Measurements from ENCODE around the gene DPM3. TPM values are rescaled to one million over a fixed set of nuclear protein-coding genes. Genes with fewer than 3 reads are reported as not detected.

The DPM3 gene
- total RNA-seq, 1 experiment from 2014 or later = 83.7 TPM

DNA sequence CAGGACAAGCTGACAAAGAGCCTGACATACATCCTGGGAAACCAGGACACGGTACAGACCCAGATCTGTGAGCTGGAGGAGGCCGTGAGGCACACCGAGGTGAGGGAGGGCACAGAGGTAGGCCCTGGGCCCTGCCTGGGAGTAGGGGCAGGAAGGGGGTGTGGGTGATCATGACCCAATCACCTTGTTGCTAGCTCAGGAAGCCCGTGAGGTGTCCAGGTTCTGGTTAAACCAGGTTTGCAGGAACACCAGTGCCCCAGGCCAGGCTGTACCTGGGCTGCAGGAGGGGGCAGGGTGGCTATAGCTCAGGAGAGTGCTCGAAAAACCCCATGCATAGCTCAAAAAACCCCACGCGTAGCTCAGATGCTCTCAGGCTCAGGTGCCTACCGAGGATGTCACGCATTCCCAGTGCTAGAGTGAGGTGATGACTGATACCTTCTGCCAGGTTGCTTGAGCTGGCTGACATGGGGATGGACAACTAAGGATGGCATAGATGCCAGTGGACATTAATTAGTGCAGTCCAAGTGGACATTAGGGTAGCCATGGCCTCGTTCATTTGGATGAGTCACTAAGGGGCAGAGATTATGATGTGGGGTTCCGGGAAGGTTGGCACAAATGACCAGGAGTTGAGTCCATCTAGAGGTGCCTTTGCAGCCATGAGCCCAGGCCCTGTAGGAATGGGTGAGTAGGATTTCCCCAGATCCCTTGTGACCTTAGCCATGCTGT is 37.0 kb upstream of the DPM3 start:
- Histone ChIP-seq H3K9me3 (ENCODE audit: insufficient read depth, low read depth) (no peaks in the 10 kb centered on the region), H3K4me2 (peak overlapping the region; percentile 71), H3K27me3 (ENCODE audit: insufficient read depth, low read depth) (no peaks in the 10 kb centered on the region), H3K27ac (peak overlapping the region; percentile 63), H4K20me1 (ENCODE audit: insufficient read depth) (no peaks in the 10 kb centered on the region), H3K4me3 (peak overlapping the region; percentile 28; the same call in 1 of the 2 replicates), H3K9me2 (ENCODE audit: insufficient read depth) (no peaks in the 10 kb centered on the region), H3K79me2 (ENCODE audit: low read depth) (peaks cover 7% of the 10 kb centered on the region), H3K4me1 (replicated peaks; ENCODE audit: insufficient read depth) (peaks cover 25% of the 10 kb centered on the region), H3K36me3 (ENCODE audit: low read depth) (no peaks in the 10 kb centered on the region), H3F3A (ENCODE audit: insufficient read depth, low read depth) (peaks cover 25% of the 10 kb centered on the region; the same call in 1 of the 2 replicates), H2AFZ (no peak overlapping the region)
- TF ChIP-seq, protein P1, sequence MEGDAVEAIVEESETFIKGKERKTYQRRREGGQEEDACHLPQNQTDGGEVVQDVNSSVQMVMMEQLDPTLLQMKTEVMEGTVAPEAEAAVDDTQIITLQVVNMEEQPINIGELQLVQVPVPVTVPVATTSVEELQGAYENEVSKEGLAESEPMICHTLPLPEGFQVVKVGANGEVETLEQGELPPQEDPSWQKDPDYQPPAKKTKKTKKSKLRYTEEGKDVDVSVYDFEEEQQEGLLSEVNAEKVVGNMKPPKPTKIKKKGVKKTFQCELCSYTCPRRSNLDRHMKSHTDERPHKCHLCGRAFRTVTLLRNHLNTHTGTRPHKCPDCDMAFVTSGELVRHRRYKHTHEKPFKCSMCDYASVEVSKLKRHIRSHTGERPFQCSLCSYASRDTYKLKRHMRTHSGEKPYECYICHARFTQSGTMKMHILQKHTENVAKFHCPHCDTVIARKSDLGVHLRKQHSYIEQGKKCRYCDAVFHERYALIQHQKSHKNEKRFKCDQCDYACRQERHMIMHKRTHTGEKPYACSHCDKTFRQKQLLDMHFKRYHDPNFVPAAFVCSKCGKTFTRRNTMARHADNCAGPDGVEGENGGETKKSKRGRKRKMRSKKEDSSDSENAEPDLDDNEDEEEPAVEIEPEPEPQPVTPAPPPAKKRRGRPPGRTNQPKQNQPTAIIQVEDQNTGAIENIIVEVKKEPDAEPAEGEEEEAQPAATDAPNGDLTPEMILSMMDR (conservative IDR thresholded peaks at IDR 0.05) = no peak
- no peak for TF ChIP-seq EZH2 (IDR thresholded peaks at IDR 0.05; ENCODE audit: low read depth)
- CTCF ChIA-PET = interaction anchor here (0.5 to 1.1 kb wide), 4 partner anchors 16 to 216 kb away, joined by 3 to 13 read pairs (median 8); no protein-coding TSS in a partner anchor
- peak; percentile 79 to 85 for DNase-seq
- BruUV-seq (replicated peaks) = no TSS peak
- POLR2A ChIA-PET (ENCODE audit: unreplicated experiment) = interaction anchor here (0.6 to 1.2 kb wide), 3 partner anchors 17 to 147 kb away, joined by 3 to 17 read pairs (median 4); no protein-coding TSS in a partner anchor
- intact Hi-C loops (cut with micrococcal nuclease; ENCODE audit: unreplicated experiment) = loop anchor here (2.0 kb wide), 1 partner anchor 15 kb away; no protein-coding TSS in a partner anchor

DNA sequence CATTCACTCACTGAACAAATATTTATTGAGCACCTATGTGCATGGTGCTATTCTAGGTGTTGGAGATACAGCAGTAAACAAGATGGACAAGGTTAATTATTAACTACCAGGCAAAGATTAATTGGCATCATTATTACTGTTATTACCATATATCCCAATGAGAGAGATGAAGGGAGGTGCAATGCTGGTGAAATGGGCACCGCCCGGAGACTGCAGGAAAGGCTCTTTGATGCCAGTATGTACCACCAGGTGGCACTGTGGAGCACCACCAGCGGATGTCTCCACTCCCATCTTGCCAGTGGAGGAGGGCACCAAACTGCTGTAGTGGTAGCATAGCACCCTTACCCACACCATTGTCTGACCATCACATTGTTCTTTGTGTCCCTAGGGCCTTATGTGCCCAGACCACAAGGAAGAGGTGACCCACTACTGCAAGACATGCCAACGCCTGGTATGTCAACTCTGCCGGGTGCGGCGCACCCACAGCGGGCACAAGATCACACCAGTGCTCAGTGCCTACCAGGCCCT is 36.3 kb upstream of the DPM3 start:
- intact Hi-C loops (cut with micrococcal nuclease; ENCODE audit: unreplicated experiment) = loop anchor here (1.0 to 2.0 kb wide), 4 partner anchors 16 to 68 kb away; partner anchors contain the start of gene THBS3
- Histone ChIP-seq H3K4me3 (peak overlapping the region; percentile 28; the same call in 1 of the 2 replicates), H3K9me2 (ENCODE audit: insufficient read depth) (no peaks in the 10 kb centered on the region), H3K4me1 (replicated peaks; ENCODE audit: insufficient read depth) (peaks cover 32% of the 10 kb centered on the region), H3K4me2 (peak overlapping the region; percentile 71), H3F3A (ENCODE audit: insufficient read depth, low read depth) (peaks cover 31% of the 10 kb centered on the region; the same call in 1 of the 2 replicates), H2AFZ (no peak overlapping the region), H3K36me3 (ENCODE audit: low read depth) (no peaks in the 10 kb centered on the region), H3K27me3 (ENCODE audit: insufficient read depth, low read depth) (no peaks in the 10 kb centered on the region), H3K27ac (peak overlapping the region; percentile 63), H3K9me3 (ENCODE audit: insufficient read depth, low read depth) (no peaks in the 10 kb centered on the region), H4K20me1 (ENCODE audit: insufficient read depth) (no peaks in the 10 kb centered on the region), H3K79me2 (ENCODE audit: low read depth) (peaks cover 14% of the 10 kb centered on the region)
- ChIA-PET POLR2A (ENCODE audit: unreplicated experiment) (interaction anchor here (1.2 kb wide), 1 partner anchor 17 kb away, joined by 17 read pairs; no protein-coding TSS in a partner anchor), CTCF (interaction anchor here (0.5 to 1.1 kb wide), 4 partner anchors 17 to 215 kb away, joined by 3 to 13 read pairs (median 8); no protein-coding TSS in a partner anchor)
- no TSS peak for BruUV-seq (replicated peaks)
- TF ChIP-seq, protein P1 (conservative IDR thresholded peaks at IDR 0.05) = peak; percentile 91
- no peak for TF ChIP-seq EZH2 (IDR thresholded peaks at IDR 0.05; ENCODE audit: low read depth)
- peak; percentile 50 to 83 for DNase-seq

DNA sequence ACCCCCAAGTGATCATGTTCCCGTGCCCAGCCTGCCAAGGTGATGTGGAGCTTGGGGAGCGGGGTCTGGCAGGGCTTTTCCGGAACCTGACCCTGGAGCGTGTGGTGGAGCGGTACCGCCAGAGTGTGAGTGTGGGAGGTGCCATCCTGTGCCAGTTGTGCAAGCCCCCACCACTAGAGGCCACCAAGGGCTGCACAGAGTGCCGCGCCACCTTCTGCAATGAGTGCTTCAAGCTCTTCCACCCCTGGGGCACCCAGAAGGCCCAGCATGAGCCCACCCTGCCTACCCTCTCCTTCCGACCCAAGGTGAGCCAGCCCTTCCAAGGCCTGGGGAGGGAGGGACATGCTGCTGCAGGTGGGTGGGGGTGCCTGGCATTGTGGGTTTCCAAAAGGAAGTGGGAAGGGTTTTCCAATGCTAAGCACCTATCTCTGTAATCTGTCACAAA is 35.6 kb upstream of the DPM3 start:
- POLR2A ChIA-PET (ENCODE audit: unreplicated experiment) = no interaction called here
- CTCF ChIA-PET = interaction anchor here (1.0 to 2.1 kb wide), 3 partner anchors 18 to 49 kb away, joined by 3 to 9 read pairs (median 4); no protein-coding TSS in a partner anchor
- no peak for DNase-seq

More for the DNA sequence above, 35.6 kb upstream of the DPM3 start:
- Histone ChIP-seq H3F3A (ENCODE audit: insufficient read depth, low read depth) (peaks cover 31% of the 10 kb centered on the region; the same call in 1 of the 2 replicates), H3K9me3 (ENCODE audit: insufficient read depth, low read depth) (no peaks in the 10 kb centered on the region), H3K4me3 (no peak overlapping the region), H3K4me1 (replicated peaks; ENCODE audit: insufficient read depth) (peaks cover 32% of the 10 kb centered on the region), H2AFZ (no peak overlapping the region), H3K79me2 (ENCODE audit: low read depth) (peaks cover 17% of the 10 kb centered on the region), H3K27ac (no peak overlapping the region), H3K36me3 (ENCODE audit: low read depth) (no peaks in the 10 kb centered on the region; the same call in 1 of the 2 replicates), H4K20me1 (ENCODE audit: insufficient read depth) (0 out of 2 replicates have a peak, but pooled peaks cover 5% of the 10 kb centered on the region), H3K27me3 (ENCODE audit: insufficient read depth, low read depth) (no peaks in the 10 kb centered on the region), H3K9me2 (ENCODE audit: insufficient read depth) (no peaks in the 10 kb centered on the region), H3K4me2 (no peak overlapping the region)
- BruUV-seq (replicated peaks) = no TSS peak
- TF ChIP-seq, protein P1 (conservative IDR thresholded peaks at IDR 0.05) = no peak
- TF ChIP-seq EZH2 (IDR thresholded peaks at IDR 0.05; ENCODE audit: low read depth) = no peak
- intact Hi-C loops (cut with micrococcal nuclease; ENCODE audit: unreplicated experiment) = loop anchor here (1.0 to 2.0 kb wide), 4 partner anchors 17 to 68 kb away; partner anchors contain the start of gene THBS3
